Measurements from ENCODE around the gene NAE1. TPM values are rescaled to one million over a fixed set of nuclear protein-coding genes. Genes with fewer than 3 reads are reported as not detected.
"Not testable (repeated sequence)": the region's sequence is repeated elsewhere in the genome, so short reads cannot be mapped to it uniquely, and the experiment has no call there.

NAE1 gene
- polyA plus RNA-seq, 4 donors = 70.7 to 88.8 (median 82.8) TPM

DNA sequence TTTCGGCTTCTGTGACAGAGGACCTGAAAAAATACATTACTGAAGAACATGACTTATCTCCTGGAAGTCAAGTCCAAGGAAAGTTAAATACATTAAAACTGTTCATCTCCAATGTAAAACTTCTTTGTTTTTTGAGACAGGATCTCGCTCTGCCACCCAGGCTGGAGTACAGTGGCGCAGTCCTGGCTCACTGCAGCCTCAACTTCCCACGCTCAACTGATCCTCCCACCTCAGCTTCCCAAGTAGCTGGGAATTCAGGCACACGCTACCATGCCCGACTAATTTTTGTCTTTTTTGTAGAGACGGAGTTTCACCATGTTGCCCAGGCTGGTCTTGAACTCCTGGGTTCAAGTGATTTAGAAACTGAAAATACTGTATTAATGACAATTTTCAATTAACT, 19.7 kb downstream of the NAE1 start:
- no peak for DNase-seq (ENCODE audit: low read depth in 4 of 4, low spot score in 3 of 4)

DNA sequence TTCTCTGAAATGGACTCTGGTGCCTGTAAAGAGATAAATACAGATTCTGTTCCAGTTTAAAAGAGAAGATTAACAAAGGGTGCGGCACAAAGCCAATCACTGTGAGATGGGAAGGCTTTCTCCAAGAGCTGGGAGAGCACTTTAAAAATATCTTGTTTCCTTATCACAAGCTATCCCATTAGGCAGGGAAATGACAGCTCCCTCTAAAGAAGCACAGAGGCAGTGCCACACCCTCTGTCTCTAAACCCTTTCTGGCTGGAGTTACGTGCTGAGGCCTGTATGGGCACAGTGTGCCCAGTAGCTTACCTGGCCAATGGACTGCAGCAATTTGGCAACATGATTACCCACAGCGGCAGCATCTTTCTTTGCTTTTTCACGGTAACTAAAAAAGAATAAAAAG, 20.4 kb downstream of the NAE1 start:
- no peak for DNase-seq (ENCODE audit: low read depth in 4 of 4, low spot score in 3 of 4)

DNA sequence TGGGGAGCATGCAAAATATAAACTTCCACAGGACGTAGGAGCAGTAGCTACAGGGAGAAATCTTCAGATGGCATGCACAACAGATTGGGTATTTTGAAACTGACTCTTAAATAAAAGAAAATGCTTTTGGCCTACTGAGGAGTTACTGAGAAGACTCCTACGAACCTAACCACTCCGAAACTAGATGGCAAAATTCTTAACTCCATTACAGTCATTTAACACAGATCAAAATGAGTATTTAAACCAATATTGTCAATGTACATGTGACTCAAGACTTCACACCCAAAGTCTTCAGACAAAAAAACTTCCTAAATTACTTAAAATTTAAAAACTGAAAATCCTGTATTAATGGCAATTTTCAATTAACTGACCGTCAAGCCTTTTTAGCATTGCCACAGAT, 21.0 kb downstream of the NAE1 start:
- no peak for DNase-seq (ENCODE audit: low read depth in 4 of 4, low spot score in 3 of 4)

DNA sequence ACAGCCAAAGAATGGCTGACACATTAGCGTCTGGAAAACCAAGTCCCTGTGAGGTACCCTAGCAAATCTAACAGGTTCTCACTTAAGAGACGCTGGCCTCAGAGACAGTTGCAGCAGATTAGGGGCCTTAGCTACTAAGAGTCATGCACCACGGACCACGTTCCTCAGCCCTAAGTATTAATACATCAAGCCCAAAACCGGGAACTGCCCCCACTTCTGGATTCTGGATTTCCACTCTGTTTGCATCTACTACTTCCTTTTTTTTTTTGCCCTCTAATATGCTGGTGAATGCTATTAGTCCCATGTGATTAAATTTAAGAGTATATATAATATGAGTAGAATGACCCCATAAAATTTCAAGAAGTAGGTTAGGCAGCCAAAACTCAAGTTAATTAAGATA, 28.6 kb downstream of the NAE1 start:
- DNase-seq (ENCODE audit: low read depth in 4 of 4, low spot score in 3 of 4) = no peak

DNA sequence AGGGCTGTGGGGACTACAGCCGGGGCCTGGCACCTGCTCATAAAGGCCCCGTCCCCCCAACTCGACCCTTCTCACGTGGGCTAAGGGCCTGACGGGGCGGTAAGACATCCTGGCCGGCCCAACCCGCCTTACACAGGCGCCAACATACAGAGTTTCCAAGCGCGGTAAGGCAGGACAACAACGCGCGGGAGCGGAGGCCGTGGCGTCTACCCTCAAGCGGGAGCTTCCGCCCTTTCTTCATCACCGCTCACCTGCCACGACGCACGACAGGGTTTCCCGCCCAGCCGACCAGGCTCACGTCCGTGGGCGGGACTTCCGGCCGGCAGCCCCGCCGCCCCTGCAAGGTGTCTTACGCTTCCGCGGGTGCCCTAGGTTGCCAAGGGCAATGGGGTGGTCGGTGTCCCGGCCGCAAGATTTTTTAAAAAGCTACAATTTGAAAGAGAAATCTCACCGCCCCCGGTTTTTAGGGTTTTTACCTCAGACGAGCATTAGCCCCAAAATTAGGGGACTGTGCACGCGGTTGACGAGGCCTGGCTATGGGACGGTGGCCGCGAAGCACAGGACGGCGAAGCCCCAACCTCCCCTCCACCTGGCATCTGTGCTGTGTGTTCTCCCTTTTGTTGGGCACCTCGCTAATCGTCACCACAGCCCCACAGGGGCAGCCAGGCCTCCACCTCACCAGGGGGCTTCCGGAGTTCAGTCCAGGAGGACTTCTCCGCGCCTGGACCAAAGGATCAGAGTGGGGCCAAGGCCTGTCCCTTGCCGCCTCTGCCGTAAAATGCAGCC, 29.3 kb downstream of the NAE1 start, which contains the start of gene TERB1:
Gene TERB1, minus strand, starts transcription at position 265 of the 786 bp plus-strand sequence. CDS start 4,786 bp downstream, outside the sequence.
- no peak for DNase-seq (ENCODE audit: low read depth in 4 of 4, low spot score in 3 of 4)

DNA sequence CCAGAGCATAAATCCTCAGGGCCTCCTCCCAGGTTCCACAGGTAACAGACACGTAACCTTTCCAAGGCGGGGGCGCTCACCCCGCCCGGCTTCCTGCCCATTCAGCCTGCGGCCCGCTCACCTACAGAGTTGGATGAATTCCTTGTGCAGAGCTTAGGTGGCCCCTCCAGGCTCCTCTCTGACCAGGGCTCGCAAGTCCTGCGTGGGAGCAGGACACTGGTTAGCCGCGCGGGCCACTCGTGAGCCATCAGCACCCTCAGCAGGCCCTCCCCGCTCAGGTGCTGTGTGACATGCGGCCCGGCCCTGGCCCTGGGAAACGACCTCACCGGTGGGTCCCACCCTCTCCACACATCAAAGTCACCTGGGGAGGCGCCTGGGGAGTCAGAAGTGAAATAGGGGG, 29.9 kb downstream of the NAE1 start:
- DNase-seq (ENCODE audit: low read depth in 4 of 4, low spot score in 3 of 4) = no peak

DNA sequence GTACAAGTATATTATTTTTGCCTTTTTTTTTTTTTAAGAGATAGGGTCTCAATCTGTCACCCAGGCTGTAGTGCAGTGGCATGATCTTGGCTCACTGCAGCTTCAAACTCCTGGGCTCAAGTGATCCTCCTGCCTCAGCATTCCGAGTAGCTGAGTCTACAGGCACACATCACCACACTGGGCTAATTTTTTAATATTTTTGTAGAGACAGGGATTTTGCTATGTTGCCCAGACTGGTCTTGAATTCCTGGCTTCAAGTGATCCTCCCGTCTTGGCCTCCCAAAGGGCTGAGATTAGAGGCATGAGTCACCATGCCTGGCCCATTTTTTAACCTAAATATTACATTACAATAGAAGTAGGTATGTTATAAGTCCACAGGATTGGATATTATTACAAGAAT, 32.6 kb downstream of the NAE1 start:
- DNase-seq (ENCODE audit: low read depth in 4 of 4, low spot score in 3 of 4) = no peak

DNA sequence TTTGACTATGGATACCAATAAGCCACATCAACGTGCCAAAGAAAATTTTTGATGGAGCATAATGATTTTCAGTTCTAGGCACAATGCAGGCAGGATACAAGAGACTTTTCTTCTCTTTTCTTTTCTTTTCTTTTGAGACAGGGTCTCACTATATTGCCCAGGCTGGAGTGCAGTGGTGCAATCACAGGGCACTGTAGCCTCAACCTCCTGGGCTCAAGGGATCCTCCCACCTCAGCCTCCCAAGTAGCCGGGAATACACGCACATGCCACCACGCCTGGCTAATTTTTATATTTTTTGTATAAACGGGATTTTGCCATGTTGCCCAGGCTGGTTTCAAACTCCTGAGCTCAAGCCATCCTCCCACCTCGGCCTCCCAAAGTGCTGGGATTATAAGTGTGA, 36.8 kb downstream of the NAE1 start:
- not testable (repeated sequence) for DNase-seq (ENCODE audit: low read depth in 4 of 4, low spot score in 3 of 4)

DNA sequence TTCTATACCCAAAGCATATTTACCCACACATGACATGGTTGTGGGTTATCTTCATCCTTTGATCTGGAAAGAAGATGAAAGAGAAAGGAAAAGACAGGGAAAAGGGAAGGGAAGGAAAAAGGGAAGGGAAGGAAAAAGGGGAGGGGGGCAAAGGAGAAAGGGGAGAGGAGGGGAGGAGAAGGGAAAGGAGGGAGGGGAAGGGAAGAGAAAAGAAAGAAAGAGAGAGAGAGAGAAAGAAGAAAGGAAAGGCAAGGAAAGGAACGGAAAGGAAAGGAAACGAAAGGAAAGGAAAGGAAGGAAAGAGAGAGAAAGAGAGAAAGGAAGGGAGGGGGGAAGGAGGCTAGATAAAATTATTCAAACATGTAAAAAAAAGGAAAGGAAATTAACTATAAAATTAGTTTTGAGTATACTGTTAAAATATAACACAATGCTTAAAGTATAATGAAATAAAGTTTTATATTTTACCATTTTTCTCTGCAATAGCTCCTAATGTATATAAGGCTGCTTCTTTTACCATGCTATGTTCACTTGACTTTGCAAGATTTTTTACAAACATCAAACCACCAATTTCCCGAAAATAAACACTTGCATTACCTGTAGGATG, 40.5 kb downstream of the NAE1 start:
- DNase-seq (ENCODE audit: low read depth in 4 of 4, low spot score in 3 of 4) = no peak

DNA sequence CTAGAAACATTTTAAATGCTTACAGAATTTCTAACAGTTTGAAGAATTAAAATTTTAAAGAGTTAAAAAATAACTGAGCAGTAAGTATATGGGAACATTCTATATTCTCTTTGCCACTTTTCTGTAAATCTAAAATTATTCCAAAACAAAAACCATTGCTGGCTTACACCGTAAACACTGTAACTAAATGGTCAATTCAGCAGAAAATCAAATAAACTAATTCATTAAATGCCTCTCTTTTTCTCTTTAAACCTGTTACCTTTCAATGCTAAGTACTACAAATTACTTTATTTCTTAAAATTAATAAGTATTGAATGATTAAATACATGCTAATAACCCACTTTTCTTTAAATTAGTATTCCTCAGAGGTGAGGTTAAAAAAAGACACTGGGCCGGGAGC, 43.3 kb downstream of the NAE1 start:
- DNase-seq (ENCODE audit: low read depth in 4 of 4, low spot score in 3 of 4) = no peak

DNA sequence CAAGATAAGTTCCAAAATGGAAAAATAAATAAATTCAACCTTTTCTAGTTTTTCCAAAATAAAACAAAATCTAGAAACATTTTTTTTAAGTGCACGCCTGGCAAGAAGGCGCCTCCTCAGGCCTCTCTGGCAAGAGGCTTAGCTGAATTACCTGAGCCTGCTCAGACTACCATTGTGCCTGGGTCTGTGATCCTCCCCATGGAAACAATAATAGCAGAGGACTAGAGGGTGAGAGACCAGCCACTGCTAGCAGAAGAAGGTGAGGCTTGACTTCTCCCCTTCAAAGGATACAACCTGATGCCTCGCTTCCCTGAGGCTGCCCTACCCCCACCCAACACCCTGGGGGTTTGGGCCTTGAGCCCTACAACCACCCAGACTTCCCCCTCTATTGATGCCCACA, 44.2 kb downstream of the NAE1 start:
- DNase-seq (ENCODE audit: low read depth in 4 of 4, low spot score in 3 of 4) = no peak

DNA sequence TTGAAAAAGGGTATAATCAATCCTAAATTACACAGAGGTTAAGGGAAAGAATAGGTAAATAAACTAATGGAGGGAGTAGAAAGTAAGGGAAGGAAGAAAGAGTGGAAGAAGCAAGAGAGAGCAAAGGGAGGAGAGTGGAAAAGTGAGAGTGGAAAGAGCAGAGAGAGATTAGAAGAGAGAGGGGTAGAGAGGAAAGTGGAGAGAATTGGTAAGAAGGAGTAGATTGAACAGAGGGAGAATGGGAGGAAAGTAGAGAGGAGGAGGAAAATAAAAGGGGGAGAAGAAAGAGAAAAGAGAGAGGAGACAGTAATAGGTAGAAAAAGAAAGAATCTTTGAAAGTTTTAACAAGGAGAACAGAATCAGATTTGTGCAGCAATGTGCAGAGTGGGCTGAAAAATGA, 54.3 kb downstream of the NAE1 start:
- DNase-seq (ENCODE audit: low read depth in 4 of 4, low spot score in 3 of 4) = no peak

DNA sequence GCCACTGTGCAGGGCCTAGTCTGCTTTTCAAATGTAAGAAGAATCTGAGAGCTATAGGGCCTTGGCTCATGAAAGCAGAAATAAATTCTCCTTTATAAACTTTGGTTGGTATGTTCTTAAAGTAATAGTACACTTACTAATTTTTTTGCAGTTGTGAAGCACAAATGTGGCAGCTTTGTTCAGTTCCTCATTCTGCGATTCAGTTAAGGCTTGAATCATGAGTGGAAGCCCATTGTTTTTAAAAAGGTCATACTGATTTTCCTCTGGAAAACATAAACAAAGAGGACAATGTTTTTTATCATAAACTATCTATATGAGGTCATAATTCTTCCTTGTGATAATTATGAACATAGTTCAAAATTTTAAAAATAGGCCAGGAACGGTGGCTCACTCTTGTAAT, 55.8 kb downstream of the NAE1 start:
- DNase-seq (ENCODE audit: low read depth in 4 of 4, low spot score in 3 of 4) = no peak

DNA sequence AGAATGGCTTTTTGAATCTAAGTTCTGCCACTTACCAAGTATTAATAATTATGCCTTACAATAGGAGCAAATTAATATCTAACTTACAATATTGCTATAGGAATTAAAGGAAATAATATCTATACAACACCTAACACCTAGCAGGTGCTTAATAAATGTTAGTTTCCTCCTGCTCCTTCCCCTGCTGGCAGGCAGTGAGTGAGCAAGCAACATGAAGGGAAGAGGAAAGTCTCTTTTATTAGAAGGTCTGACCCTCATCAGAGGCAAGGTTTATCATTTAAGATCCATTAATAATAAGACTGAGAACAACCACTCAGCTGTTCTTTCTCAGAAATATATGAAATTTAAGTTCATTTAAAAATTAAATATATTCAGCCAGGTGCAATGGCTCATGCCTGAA, 72.7 kb downstream of the NAE1 start:
- DNase-seq (ENCODE audit: low read depth in 4 of 4, low spot score in 3 of 4) = no peak

DNA sequence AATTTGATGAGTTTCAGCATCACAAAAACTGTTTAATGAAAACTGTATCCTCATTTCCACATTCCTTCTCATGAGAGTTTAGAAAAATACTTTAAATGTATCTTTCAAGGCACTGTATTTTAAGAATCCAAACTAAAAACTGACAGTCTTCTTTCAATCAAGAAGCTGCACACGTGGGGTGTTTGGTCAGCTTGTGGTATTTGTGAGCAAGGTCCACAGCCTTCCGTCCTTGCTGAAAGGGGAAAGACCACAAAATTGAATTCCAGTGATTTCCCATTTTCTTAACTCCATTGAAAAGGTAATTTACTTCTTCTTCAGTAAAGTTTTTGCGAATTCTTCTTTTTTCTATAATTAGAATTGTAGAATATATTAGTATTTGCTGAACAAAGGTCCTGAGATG, 76.0 kb downstream of the NAE1 start:
- DNase-seq (ENCODE audit: low read depth in 4 of 4, low spot score in 3 of 4) = no peak

DNA sequence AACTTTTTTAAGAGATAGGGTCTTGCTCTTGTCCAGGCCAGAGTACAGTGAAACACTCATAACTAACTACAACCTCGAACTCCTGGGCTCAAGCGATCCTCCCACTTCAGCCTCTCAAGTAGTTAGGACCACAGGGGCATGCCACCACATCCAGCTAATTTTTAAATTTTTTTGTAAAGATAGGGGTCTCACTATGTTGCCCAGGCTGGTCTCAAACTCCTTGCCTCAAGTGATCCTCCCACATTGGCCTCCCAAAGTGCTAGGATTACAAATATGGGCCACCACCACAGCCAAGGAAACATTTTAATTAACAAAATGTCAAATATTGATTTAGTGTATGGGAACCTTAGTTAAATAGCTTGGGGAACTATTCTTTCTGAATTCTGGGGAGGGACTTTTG, 76.6 kb downstream of the NAE1 start:
- no peak for DNase-seq (ENCODE audit: low read depth in 4 of 4, low spot score in 3 of 4)

DNA sequence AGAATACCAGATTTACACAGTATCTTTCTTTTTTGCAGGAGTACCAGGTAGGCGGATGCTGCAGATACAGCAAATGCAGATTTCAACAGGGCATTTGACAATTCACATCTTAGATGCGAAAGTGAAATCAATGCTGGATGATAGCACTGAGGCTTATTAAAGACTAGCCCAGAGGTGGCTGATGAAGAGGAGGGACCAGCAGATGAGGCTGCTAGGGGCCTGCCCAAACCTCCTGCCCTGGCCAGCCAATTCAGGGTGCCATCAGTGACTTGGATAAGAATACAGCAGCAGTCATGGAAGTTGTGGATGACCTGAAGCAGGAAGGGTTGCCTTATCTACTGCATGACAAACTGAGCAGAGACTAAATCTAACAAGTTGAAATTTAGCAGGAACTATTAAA, 77.8 kb downstream of the NAE1 start:
- no peak for DNase-seq (ENCODE audit: low read depth in 4 of 4, low spot score in 3 of 4)

Other genes starting within 250 kb of the NAE1 start
- gene CMTM3, start 226.3 kb downstream of the NAE1 start, polyA plus RNA-seq (ENCODE audit: insufficient read length in 4 of 4) = 10 to 100 TPM; 64.7 to 80.6 (median 69.9) TPM
- gene CMTM4, start 134.2 kb downstream of the NAE1 start, polyA plus RNA-seq (ENCODE audit: insufficient read length in 4 of 4) = 10 to 100 TPM; 67.3 to 76.9 (median 72.7) TPM
- 100 to 1,000 TPM; 101 to 135 (median 112) TPM for gene DYNC1LI2, start 79.4 kb downstream of the NAE1 start, polyA plus RNA-seq (ENCODE audit: insufficient read length in 4 of 4)
- under 1 TPM in 1 of 4 donors, not detected in 3; 0.12 TPM for gene TERB1, start 29.4 kb downstream of the NAE1 start, polyA plus RNA-seq (ENCODE audit: insufficient read length in 4 of 4)
- gene CA7, start 13.4 kb upstream of the NAE1 start, polyA plus RNA-seq (ENCODE audit: insufficient read length in 4 of 4) = under 1 TPM; 0.21 to 0.71 (median 0.31) TPM
- gene PDP2, start 49.5 kb upstream of the NAE1 start, polyA plus RNA-seq (ENCODE audit: insufficient read length in 4 of 4) = 10 to 100 TPM in 3 of 4 donors, 1 to 10 TPM in 1; 10.0 to 15.7 (median 12.8) TPM
- 100 to 1,000 TPM; 252 to 295 (median 279) TPM for gene CDH16, start 87.9 kb upstream of the NAE1 start, polyA plus RNA-seq (ENCODE audit: insufficient read length in 4 of 4)
- 1 to 10 TPM; 2.0 to 3.9 (median 2.8) TPM for gene RRAD, start 94.6 kb upstream of the NAE1 start, polyA plus RNA-seq (ENCODE audit: insufficient read length in 4 of 4)
- 100 to 1,000 TPM in 1 of 4 donors, 10 to 100 TPM in 3; 79.0 to 120 (median 90.3) TPM for gene CIAO2B, start 103.4 kb upstream of the NAE1 start, polyA plus RNA-seq (ENCODE audit: insufficient read length in 4 of 4)
- 10 to 100 TPM; 39.8 to 47.0 (median 42.7) TPM for gene CES2, start 104.5 kb upstream of the NAE1 start, polyA plus RNA-seq (ENCODE audit: insufficient read length in 4 of 4)
- 1 to 10 TPM; 1.8 to 3.6 (median 2.4) TPM for gene CES3, start 130.3 kb upstream of the NAE1 start, polyA plus RNA-seq (ENCODE audit: insufficient read length in 4 of 4)
- 1 to 10 TPM; 6.7 to 9.5 (median 7.8) TPM for gene CES4A, start 157.6 kb upstream of the NAE1 start, polyA plus RNA-seq (ENCODE audit: insufficient read length in 4 of 4)
- gene CBFB, start 198.2 kb upstream of the NAE1 start, polyA plus RNA-seq (ENCODE audit: insufficient read length in 4 of 4) = 10 to 100 TPM; 62.5 to 74.1 (median 66.5) TPM